Measurements from ENCODE around the gene LMBR1.

DNA sequence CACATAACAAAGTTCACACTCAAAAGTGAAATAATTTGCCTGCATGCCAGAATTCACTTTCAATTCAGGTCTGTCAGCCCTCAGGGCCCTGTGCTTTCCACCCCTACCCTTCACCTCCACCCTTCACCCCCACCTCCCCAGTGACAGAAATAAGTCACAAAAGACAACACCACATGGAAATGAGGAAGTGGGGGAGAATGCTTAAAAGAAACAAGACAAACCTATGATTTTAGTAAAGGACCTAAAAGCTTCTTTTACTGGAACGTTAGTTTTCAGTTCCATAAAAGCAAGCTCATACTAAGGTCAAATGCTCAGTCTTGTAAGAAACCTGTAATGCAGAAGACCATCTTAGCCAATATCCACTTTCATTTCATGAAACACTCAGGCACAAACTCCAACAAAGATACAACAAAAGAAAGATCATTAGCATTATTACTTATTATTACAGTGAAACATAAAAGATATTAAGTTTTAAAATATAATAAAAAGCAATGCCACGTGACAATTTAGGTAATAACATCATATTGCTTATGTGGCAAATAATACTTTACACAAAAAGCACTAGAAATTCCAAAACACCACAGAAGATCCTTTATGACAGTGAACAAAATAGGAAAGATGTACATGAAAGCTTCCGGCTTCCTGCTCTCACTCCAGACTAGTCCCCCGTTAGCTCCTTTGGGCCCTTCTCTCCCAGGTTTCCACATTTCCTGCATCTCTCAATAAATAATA is 112.1 kb downstream of the LMBR1 start:
- TF ChIP-seq, protein P1, sequence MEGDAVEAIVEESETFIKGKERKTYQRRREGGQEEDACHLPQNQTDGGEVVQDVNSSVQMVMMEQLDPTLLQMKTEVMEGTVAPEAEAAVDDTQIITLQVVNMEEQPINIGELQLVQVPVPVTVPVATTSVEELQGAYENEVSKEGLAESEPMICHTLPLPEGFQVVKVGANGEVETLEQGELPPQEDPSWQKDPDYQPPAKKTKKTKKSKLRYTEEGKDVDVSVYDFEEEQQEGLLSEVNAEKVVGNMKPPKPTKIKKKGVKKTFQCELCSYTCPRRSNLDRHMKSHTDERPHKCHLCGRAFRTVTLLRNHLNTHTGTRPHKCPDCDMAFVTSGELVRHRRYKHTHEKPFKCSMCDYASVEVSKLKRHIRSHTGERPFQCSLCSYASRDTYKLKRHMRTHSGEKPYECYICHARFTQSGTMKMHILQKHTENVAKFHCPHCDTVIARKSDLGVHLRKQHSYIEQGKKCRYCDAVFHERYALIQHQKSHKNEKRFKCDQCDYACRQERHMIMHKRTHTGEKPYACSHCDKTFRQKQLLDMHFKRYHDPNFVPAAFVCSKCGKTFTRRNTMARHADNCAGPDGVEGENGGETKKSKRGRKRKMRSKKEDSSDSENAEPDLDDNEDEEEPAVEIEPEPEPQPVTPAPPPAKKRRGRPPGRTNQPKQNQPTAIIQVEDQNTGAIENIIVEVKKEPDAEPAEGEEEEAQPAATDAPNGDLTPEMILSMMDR (IDR thresholded peaks at IDR 0.05; ENCODE audit: insufficient read depth, low read depth, low read length) = no peak
- no peak for TF ChIP-seq EZH2 (IDR thresholded peaks at IDR 0.05; ENCODE audit: insufficient read depth, low read length)

Measured in astrocyte (in vitro differentiated cells and primary cell).